Astrocyte of the spinal cord (primary cell): Measurements from ENCODE around the gene SCN3B.

Experiments used
- DNase-seq: peaks from one replicate; pipeline ENCODE4 v3.0.0; 2011; ENCODE audit warnings: low read depth, low spot score
- H3K4me3 ChIP-seq: 2 replicates; pipeline ENCODE4 v1.5.1; 2011; ENCODE audit warnings: low read depth, mild to moderate bottlenecking, low read length, moderate library complexity
- CTCF ChIP-seq: IDR thresholded peaks from 2 replicates; pipeline ENCODE4 v1.5.1; 2012; ENCODE audit warnings: low read depth, mild to moderate bottlenecking, low read length, inconsistent platforms
- in situ Hi-C: cut with HindIII; loops from 2 replicates; pipeline ENCODE4 v1.10.0; 2017; ENCODE audit warnings: low sequenced_read_pairs

The SCN3B gene

GRCh38 chr11:123695231-123695630 is 40.8 kb upstream of the SCN3B start:
- DNase-seq, result no peak
- TF ChIP-seq CTCF, result no peak
- in situ Hi-C loops, result no loop called here

GRCh38 chr11:123694551-123694950 is 40.1 kb upstream of the SCN3B start:
- DNase-seq, result no peak
- in situ Hi-C loops, result no loop called here
- no peak for TF ChIP-seq CTCF
- H3K4me3 ChIP-seq, result no peak overlapping the region

More at GRCh38 chr11:123695231-123695630, 40.8 kb upstream of the SCN3B start:
- H3K4me3 ChIP-seq, result no peak overlapping the region

- in situ Hi-C loops, result no loop called here
- TF ChIP-seq CTCF, result no peak
- H3K4me3 ChIP-seq, result no peak overlapping the region
- no peak for DNase-seq
These were observed 38.5 kb upstream of the SCN3B start for GRCh38 chr11:123692961-123693360.

GRCh38 chr11:123690485-123690884 is 36.1 kb upstream of the SCN3B start:
- H3K4me3 ChIP-seq, result no peak overlapping the region
- no peak for TF ChIP-seq CTCF
- in situ Hi-C loops, result no loop called here
- peak; percentile 22 for DNase-seq

- no peak overlapping the region for H3K4me3 ChIP-seq
- no peak for TF ChIP-seq CTCF
- no peak for DNase-seq
- in situ Hi-C loops, result no loop called here
These were observed 30.2 kb upstream of the SCN3B start for GRCh38 chr11:123684601-123685000.

- in situ Hi-C loops, result no loop called here
- no peak overlapping the region for H3K4me3 ChIP-seq
- no peak for DNase-seq
- no peak for TF ChIP-seq CTCF
These were observed 29.2 kb upstream of the SCN3B start for GRCh38 chr11:123683428-123684170.
